ENCODE measurements around the gene NSUN6. TPM values are rescaled to one million over a fixed set of nuclear protein-coding genes. Genes with fewer than 3 reads are reported as not detected.

NSUN6 gene
- total RNA-seq, 5 donors from 2014 or later (not counting 1 experiment from before 2014, with no cell fraction given): 24.6 to 34.5 (median 32.4) TPM

GRCh38 chr10:18675086-18675801 lies 23.9 kb upstream of the NSUN6 start:
- ChIA-PET CTCF (no interaction called here), POLR2A (no interaction called here)
- no peaks in the 10 kb centered on the region for H3K9me3 ChIP-seq
- no peaks in the 10 kb centered on the region for H3K27me3 ChIP-seq (replicated peaks in 1 of 2; ENCODE audit: control insufficient read depth in 2 of 2, extremely low read depth in 1 of 2, insufficient read depth in 2 of 2, low read length in 1 of 2)
- Mint-ChIP-seq H3K4me3 (no peak overlapping the region), H3K27ac (no peak overlapping the region), H3K9me3 (no peaks in the 10 kb centered on the region), H3K27me3 (no peaks in the 10 kb centered on the region), H3K36me3 (peaks cover 43% of the 10 kb centered on the region), H3K4me1 (peaks cover 0 to 2% (median 0%) of the 10 kb centered on the region in 3 donors)
- no CpG with 5 or more reads among the region's 4 CpGs for WGBS (ENCODE audit: insufficient coverage)
- H3K4me3 ChIP-seq (ENCODE audit: control insufficient read depth in 1 of 2, extremely low read depth in 1 of 2, low read length in 1 of 2): no peak overlapping the region
- peaks cover 2 to 32% of the 10 kb centered on the region in 2 donors for H3K36me3 ChIP-seq (ENCODE audit: control insufficient read depth in 2 of 2, extremely low read depth in 1 of 2, insufficient read depth in 1 of 2, low read length in 1 of 2)
- H3K4me1 ChIP-seq (ENCODE audit: control insufficient read depth in 1 of 2, extremely low read depth in 1 of 2, insufficient read depth in 2 of 2, low read length in 2 of 2): no peaks in the 10 kb centered on the region
- DNase-seq: no peak
- no peak for ATAC-seq (replicated peaks in 1 of 4)
- no peak overlapping the region for H3K27ac ChIP-seq (ENCODE audit: low read length)

GRCh38 chr10:18668026-18668425 lies 16.6 kb upstream of the NSUN6 start:
- no peak overlapping the region for H3K27ac Mint-ChIP-seq

GRCh38 chr10:18666810-18667209 lies 15.4 kb upstream of the NSUN6 start:
- POLR2A ChIA-PET: no interaction called here
- H3K36me3 ChIP-seq (ENCODE audit: control insufficient read depth in 2 of 2, extremely low read depth in 1 of 2, insufficient read depth in 1 of 2, low read length in 1 of 2): peaks cover 0 to 29% of the 10 kb centered on the region in 2 donors
- CTCF ChIA-PET: interaction anchor here in 1 of 2 donors (0.9 to 1.3 kb wide), 3 partner anchors 11 to 23 kb away, joined by 3 to 5 read pairs (median 4); no protein-coding TSS in a partner anchor

More at GRCh38 chr10:18668026-18668425, 16.6 kb upstream of the NSUN6 start:
- H3K27me3 ChIP-seq (replicated peaks in 1 of 2; ENCODE audit: control insufficient read depth in 2 of 2, extremely low read depth in 1 of 2, insufficient read depth in 2 of 2, low read length in 1 of 2): no peaks in the 10 kb centered on the region
- no peak for ATAC-seq (replicated peaks in 1 of 4)
- H3K9me3 ChIP-seq: no peaks in the 10 kb centered on the region
- POLR2A ChIA-PET: no interaction called here
- peaks cover 24% of the 10 kb centered on the region for H3K36me3 Mint-ChIP-seq
- H3K9me3 Mint-ChIP-seq: no peaks in the 10 kb centered on the region
- CTCF ChIA-PET: no interaction called here
- H3K4me3 Mint-ChIP-seq: no peak overlapping the region
- H3K4me3 ChIP-seq (ENCODE audit: control insufficient read depth in 1 of 2, extremely low read depth in 1 of 2, low read length in 1 of 2): no peak overlapping the region
- H3K27ac ChIP-seq (ENCODE audit: low read length): no peak overlapping the region
- peaks cover 0 to 29% of the 10 kb centered on the region in 2 donors for H3K36me3 ChIP-seq (ENCODE audit: control insufficient read depth in 2 of 2, extremely low read depth in 1 of 2, insufficient read depth in 1 of 2, low read length in 1 of 2)
- H3K4me1 ChIP-seq (ENCODE audit: control insufficient read depth in 1 of 2, extremely low read depth in 1 of 2, insufficient read depth in 2 of 2, low read length in 2 of 2): peaks cover 0 to 7% of the 10 kb centered on the region in 2 experiments
- no CpG with 5 or more reads among the region's 2 CpGs for WGBS (ENCODE audit: insufficient coverage)
- H3K4me1 Mint-ChIP-seq: peaks cover 31 to 38% (median 37%) of the 10 kb centered on the region in 3 donors
- DNase-seq: no peak
- H3K27me3 Mint-ChIP-seq: no peaks in the 10 kb centered on the region

GRCh38 chr10:18665815-18666558 lies 14.6 kb upstream of the NSUN6 start:
- CTCF ChIA-PET: interaction anchor here in 1 of 2 donors (0.9 to 1.3 kb wide), 3 partner anchors 12 to 22 kb away, joined by 3 to 5 read pairs (median 4); no protein-coding TSS in a partner anchor

More at GRCh38 chr10:18666810-18667209, 15.4 kb upstream of the NSUN6 start:
- no peak overlapping the region for H3K27ac Mint-ChIP-seq
- no peaks in the 10 kb centered on the region for H3K27me3 ChIP-seq (replicated peaks in 1 of 2; ENCODE audit: control insufficient read depth in 2 of 2, extremely low read depth in 1 of 2, insufficient read depth in 2 of 2, low read length in 1 of 2)
- H3K4me1 ChIP-seq (ENCODE audit: control insufficient read depth in 1 of 2, extremely low read depth in 1 of 2, insufficient read depth in 2 of 2, low read length in 2 of 2): peaks cover 0 to 7% of the 10 kb centered on the region in 2 experiments
- no peak overlapping the region for H3K27ac ChIP-seq (ENCODE audit: low read length)
- no peak for DNase-seq
- peaks cover 24% of the 10 kb centered on the region for H3K36me3 Mint-ChIP-seq
- H3K4me1 Mint-ChIP-seq: peaks cover 43 to 49% (median 49%) of the 10 kb centered on the region in 3 donors
- no peaks in the 10 kb centered on the region for H3K9me3 ChIP-seq
- no peaks in the 10 kb centered on the region for H3K27me3 Mint-ChIP-seq
- no peak for ATAC-seq (replicated peaks in 1 of 4)
- no peaks in the 10 kb centered on the region for H3K9me3 Mint-ChIP-seq
- no peak overlapping the region for H3K4me3 ChIP-seq (ENCODE audit: control insufficient read depth in 1 of 2, extremely low read depth in 1 of 2, low read length in 1 of 2)
- no CpG with 5 or more reads among the region's 2 CpGs for WGBS (ENCODE audit: insufficient coverage)
- no peak overlapping the region for H3K4me3 Mint-ChIP-seq

GRCh38 chr10:18664841-18665478 lies 13.6 kb upstream of the NSUN6 start:
- ChIA-PET POLR2A (interaction anchor here (0.5 to 1.1 kb wide), 2 partner anchors 14 to 61 kb away, joined by 3 to 6 read pairs; no protein-coding TSS in a partner anchor), CTCF (interaction anchor here in 1 of 2 donors (0.5 kb wide), 1 partner anchor 23 kb away, joined by 3 read pairs; no protein-coding TSS in a partner anchor)
- DNase-seq (no peak), ATAC-seq (replicated peaks in 1 of 4) (no peak)
- Histone ChIP-seq H3K4me3 (ENCODE audit: control insufficient read depth in 1 of 2, extremely low read depth in 1 of 2, low read length in 1 of 2) (no peak overlapping the region), H3K27ac (ENCODE audit: low read length) (no peak overlapping the region), H3K27me3 (replicated peaks in 1 of 2; ENCODE audit: control insufficient read depth in 2 of 2, extremely low read depth in 1 of 2, insufficient read depth in 2 of 2, low read length in 1 of 2) (no peaks in the 10 kb centered on the region), H3K9me3 (no peaks in the 10 kb centered on the region), H3K4me1 (ENCODE audit: control insufficient read depth in 1 of 2, extremely low read depth in 1 of 2, insufficient read depth in 2 of 2, low read length in 2 of 2) (peaks cover 13 to 17% of the 10 kb centered on the region in 2 experiments), H3K36me3 (ENCODE audit: control insufficient read depth in 2 of 2, extremely low read depth in 1 of 2, insufficient read depth in 1 of 2, low read length in 1 of 2) (peaks cover 0 to 14% of the 10 kb centered on the region in 2 donors)
- no peak overlapping the region for H3K4me3 Mint-ChIP-seq
- no peaks in the 10 kb centered on the region for H3K27me3 Mint-ChIP-seq
- no peak overlapping the region for H3K27ac Mint-ChIP-seq
- peaks cover 59 to 66% (median 64%) of the 10 kb centered on the region in 3 donors for H3K4me1 Mint-ChIP-seq
- no CpG with 5 or more reads among the region's 2 CpGs for WGBS (ENCODE audit: insufficient coverage)
- peaks cover 13% of the 10 kb centered on the region for H3K36me3 Mint-ChIP-seq
- no peaks in the 10 kb centered on the region for H3K9me3 Mint-ChIP-seq

More at GRCh38 chr10:18665815-18666558, 14.6 kb upstream of the NSUN6 start:
- POLR2A ChIA-PET: interaction anchor here (0.5 to 1.1 kb wide), 2 partner anchors 13 to 62 kb away, joined by 3 to 6 read pairs; no protein-coding TSS in a partner anchor
- H3K9me3 ChIP-seq: no peaks in the 10 kb centered on the region
- Mint-ChIP-seq H3K9me3 (no peaks in the 10 kb centered on the region), H3K4me1 (peaks cover 51 to 57% (median 57%) of the 10 kb centered on the region in 3 donors), H3K27ac (no peak overlapping the region), H3K27me3 (no peaks in the 10 kb centered on the region), H3K36me3 (peaks cover 20% of the 10 kb centered on the region), H3K4me3 (no peak overlapping the region)
- no peak overlapping the region for H3K27ac ChIP-seq (ENCODE audit: low read length)
- DNase-seq (no peak), ATAC-seq (replicated peaks in 1 of 4) (no peak)
- H3K36me3 ChIP-seq (ENCODE audit: control insufficient read depth in 2 of 2, extremely low read depth in 1 of 2, insufficient read depth in 1 of 2, low read length in 1 of 2): peaks cover 0 to 22% of the 10 kb centered on the region in 2 donors
- 100% methylated on average over 2 of the region's 3 CpGs for WGBS (ENCODE audit: insufficient coverage)
- H3K4me3 ChIP-seq (ENCODE audit: control insufficient read depth in 1 of 2, extremely low read depth in 1 of 2, low read length in 1 of 2): no peak overlapping the region
- H3K27me3 ChIP-seq (replicated peaks in 1 of 2; ENCODE audit: control insufficient read depth in 2 of 2, extremely low read depth in 1 of 2, insufficient read depth in 2 of 2, low read length in 1 of 2): no peaks in the 10 kb centered on the region
- peaks cover 4 to 12% of the 10 kb centered on the region in 2 experiments for H3K4me1 ChIP-seq (ENCODE audit: control insufficient read depth in 1 of 2, extremely low read depth in 1 of 2, insufficient read depth in 2 of 2, low read length in 2 of 2)
